ENCODE measurements around the gene TBR1. TPM values are rescaled to one million over a fixed set of nuclear protein-coding genes. Genes with fewer than 3 reads are reported as not detected.

Gene TBR1
- total RNA-seq, 1 experiment from 2014 or later: not detected

DNA sequence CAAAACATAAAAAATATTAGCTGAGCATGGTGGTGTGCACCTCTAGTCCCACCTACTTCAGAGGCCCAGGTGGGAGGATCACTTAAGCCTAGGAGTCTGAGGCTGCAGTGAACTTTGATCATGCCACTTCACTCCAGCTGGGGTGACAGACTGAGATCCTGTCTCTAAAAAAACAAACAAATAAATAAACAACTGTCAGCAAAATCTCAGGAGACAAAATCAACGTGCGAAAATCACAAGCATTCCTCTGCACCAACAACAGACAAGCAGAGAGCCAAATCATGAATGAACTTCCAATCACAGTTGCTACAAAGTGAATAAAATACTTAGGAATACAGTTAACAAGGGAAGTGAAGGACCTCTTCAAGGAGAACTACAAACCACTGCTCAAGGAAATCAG, 58.8 kb downstream of the TBR1 start:
- TF ChIP-seq EZH2phosphoT487 (IDR thresholded peaks at IDR 0.05; ENCODE audit: borderline replicate concordance, low read length) (no peak), CTCF (conservative IDR thresholded peaks at IDR 0.05; ENCODE audit: low read depth, low read length) (no peak)
- BruUV-seq (replicated peaks): no TSS peak
- DNase-seq (no peak), ATAC-seq (no peak)
- no peaks in the 10 kb centered on the region for H3K79me2 ChIP-seq (ENCODE audit: low read length)
- no peak overlapping the region for H3K9ac ChIP-seq (ENCODE audit: low read length)
- no peaks in the 10 kb centered on the region for H4K20me1 ChIP-seq (ENCODE audit: low read length)
- intact Hi-C loops (cut with micrococcal nuclease): no loop called here
- H2AFZ ChIP-seq (ENCODE audit: low read length): no peak overlapping the region
- no peaks in the 10 kb centered on the region for H3F3A ChIP-seq (ENCODE audit: low read length, unreplicated experiment)
- no peaks in the 10 kb centered on the region for H3K9me2 ChIP-seq (replicated peaks; ENCODE audit: low read length)
- no peaks in the 10 kb centered on the region for H3K9me3 ChIP-seq (ENCODE audit: low read length)
- H3K4me1 ChIP-seq (ENCODE audit: insufficient read depth, low read length): no peaks in the 10 kb centered on the region
- no peaks in the 10 kb centered on the region for H3K27me3 ChIP-seq (ENCODE audit: low read length)
- no peak overlapping the region for H3K4me3 ChIP-seq (ENCODE audit: low read length)
- POLR2A ChIA-PET (ENCODE audit: unreplicated experiment): no interaction called here
- CTCF ChIA-PET: no interaction called here
- H3K27ac ChIP-seq (ENCODE audit: low read length): no peak overlapping the region
- H3K36me3 ChIP-seq (ENCODE audit: low read depth, low read length): no peaks in the 10 kb centered on the region
- H3K4me2 ChIP-seq (ENCODE audit: low read length): no peak overlapping the region

Other genes with a start within 250 kb of the TBR1 start
- gene PSMD14, start 107.9 kb upstream of the TBR1 start, total RNA-seq (2014; rRNA removed): 136 and 151 TPM in 2 replicates
- under 0.01 TPM in 1 of 2 replicates, not detected in the other for gene SLC4A10, start 208.1 kb downstream of the TBR1 start, total RNA-seq (2014; rRNA removed)